MM.1S (cell line): ENCODE data around the gene ZNF835.

Experiments used
- DNase-seq: peaks from one replicate; pipeline ENCODE4 v3.0.0-alpha.2; 2015
- H2AFZ ChIP-seq: fragments of 300-600 bp; sonication (generic); 2 replicates; pipeline ENCODE4 v1.6.0; 2016; ENCODE audit warnings: antibody characterized with exemption, low read length
- H3F3A ChIP-seq: fragments of 300-600 bp; sonication (generic); 2 replicates; pipeline ENCODE4 v1.6.1; 2016; ENCODE audit warnings: mild to moderate bottlenecking, antibody characterized with exemption, low read length, moderate library complexity, mixed read lengths; ENCODE audit not compliant: insufficient read depth
- H3K27ac ChIP-seq: fragments of 300-600 bp; sonication (generic); 2 replicates; pipeline ENCODE4 v1.5.1; 2016; ENCODE audit warnings: mild to moderate bottlenecking, low read length
- H3K27me3 ChIP-seq: fragments of 300-600 bp; sonication (generic); replicated peaks from 2 replicates; pipeline ENCODE4 v1.6.0; 2016; ENCODE audit warnings: low read length; ENCODE audit not compliant: insufficient read depth
- H3K36me3 ChIP-seq: fragments of 300-600 bp; sonication (generic); replicated peaks from 2 replicates; pipeline ENCODE4 v1.6.1; 2016; ENCODE audit warnings: mild to moderate bottlenecking, low read length, mixed read lengths; ENCODE audit not compliant: insufficient read depth
- H3K4me1 ChIP-seq: fragments of 300-600 bp; sonication (generic); 2 replicates; pipeline ENCODE4 v1.6.1; 2016; ENCODE audit warnings: low read length, mixed read lengths
- H3K4me2 ChIP-seq: fragments of 300-600 bp; sonication (generic); 2 replicates; pipeline ENCODE4 v1.6.0; 2016; ENCODE audit warnings: low read depth, low read length
- H3K4me3 ChIP-seq: fragments of 300-600 bp; sonication (generic); 2 replicates; pipeline ENCODE4 v1.5.1; 2016; ENCODE audit warnings: low read length, mixed read lengths
- H3K79me2 ChIP-seq: fragments of 300-600 bp; sonication (generic); 2 replicates; pipeline ENCODE4 v1.6.1; 2016; ENCODE audit warnings: mixed run types, low read length, mixed read lengths
- H3K9ac ChIP-seq: fragments of 300-600 bp; sonication (generic); 2 replicates; pipeline ENCODE4 v1.6.1; 2016; ENCODE audit warnings: low read length, mixed read lengths
- H3K9me2 ChIP-seq: fragments of 300-600 bp; sonication (generic); replicated peaks from 2 replicates; pipeline ENCODE4 v1.6.1; 2016; ENCODE audit warnings: mild to moderate bottlenecking, low read length, mixed read lengths; ENCODE audit not compliant: insufficient read depth
- H3K9me3 ChIP-seq: fragments of 300-600 bp; sonication (generic); replicated peaks from 2 replicates; pipeline ENCODE4 v1.6.1; 2016; ENCODE audit warnings: mild to moderate bottlenecking, low read length, mixed read lengths; ENCODE audit not compliant: insufficient read depth
- H4K20me1 ChIP-seq: fragments of 300-600 bp; sonication (generic); 2 replicates; pipeline ENCODE4 v1.6.1; 2016; ENCODE audit warnings: mild to moderate bottlenecking, low read length, moderate library complexity, mixed read lengths; ENCODE audit not compliant: insufficient read depth
- EZH2 ChIP-seq: fragments of 300-600 bp; sonication (generic); optimal IDR thresholded peaks from 2 replicates; pipeline ENCODE3; 2017; ENCODE audit warnings: low read depth, mild to moderate bottlenecking, antibody characterized with exemption, low read length, mixed read lengths
- EZH2phosphoT487 ChIP-seq: fragments of 300-600 bp; sonication (generic); IDR thresholded peaks from 2 replicates; pipeline ENCODE4 v1.6.1; 2018; ENCODE audit warnings: antibody characterized with exemption, low read length
- TF ChIP-seq, protein P1 (sequence below): fragments of 300-600 bp; sonication (generic); IDR thresholded peaks from 2 replicates; pipeline ENCODE4 v1.5.1; 2016; ENCODE audit warnings: antibody characterized with exemption, low read length, mixed read lengths

ZNF835 gene

DNA sequence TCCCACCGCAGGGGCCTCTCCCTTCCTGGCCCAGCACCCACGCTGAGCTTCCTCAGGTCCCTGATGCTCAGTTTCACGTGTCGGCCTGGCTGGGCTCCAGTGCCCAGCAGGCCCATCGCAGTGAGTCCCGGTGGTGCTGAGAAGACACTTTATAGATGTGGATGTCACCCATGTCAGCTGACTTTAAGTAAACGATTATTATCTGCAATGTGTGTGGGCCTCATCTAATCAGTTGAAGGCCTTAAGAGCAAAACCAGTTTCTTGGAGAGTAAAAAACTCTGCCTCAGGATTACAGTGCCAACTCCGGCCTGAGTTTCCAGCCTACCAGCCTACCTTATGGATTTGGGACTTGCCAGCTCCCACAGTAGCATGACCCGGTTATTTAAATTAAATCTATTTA is 45.8 kb downstream of the ZNF835 start:
- Histone ChIP-seq H3K4me2 (no peak overlapping the region), H3K4me1 (no peaks in the 10 kb centered on the region), H3K36me3 (no peaks in the 10 kb centered on the region; the same call in 1 of the 2 replicates), H3K79me2 (no peaks in the 10 kb centered on the region), H2AFZ (no peak overlapping the region), H3K27me3 (no peaks in the 10 kb centered on the region), H3K9me3 (no peaks in the 10 kb centered on the region), H3K27ac (no peak overlapping the region), H4K20me1 (no peaks in the 10 kb centered on the region), H3K4me3 (no peak overlapping the region), H3K9me2 (no peaks in the 10 kb centered on the region), H3K9ac (no peak overlapping the region), H3F3A (no peaks in the 10 kb centered on the region)
- TF ChIP-seq, protein P1, sequence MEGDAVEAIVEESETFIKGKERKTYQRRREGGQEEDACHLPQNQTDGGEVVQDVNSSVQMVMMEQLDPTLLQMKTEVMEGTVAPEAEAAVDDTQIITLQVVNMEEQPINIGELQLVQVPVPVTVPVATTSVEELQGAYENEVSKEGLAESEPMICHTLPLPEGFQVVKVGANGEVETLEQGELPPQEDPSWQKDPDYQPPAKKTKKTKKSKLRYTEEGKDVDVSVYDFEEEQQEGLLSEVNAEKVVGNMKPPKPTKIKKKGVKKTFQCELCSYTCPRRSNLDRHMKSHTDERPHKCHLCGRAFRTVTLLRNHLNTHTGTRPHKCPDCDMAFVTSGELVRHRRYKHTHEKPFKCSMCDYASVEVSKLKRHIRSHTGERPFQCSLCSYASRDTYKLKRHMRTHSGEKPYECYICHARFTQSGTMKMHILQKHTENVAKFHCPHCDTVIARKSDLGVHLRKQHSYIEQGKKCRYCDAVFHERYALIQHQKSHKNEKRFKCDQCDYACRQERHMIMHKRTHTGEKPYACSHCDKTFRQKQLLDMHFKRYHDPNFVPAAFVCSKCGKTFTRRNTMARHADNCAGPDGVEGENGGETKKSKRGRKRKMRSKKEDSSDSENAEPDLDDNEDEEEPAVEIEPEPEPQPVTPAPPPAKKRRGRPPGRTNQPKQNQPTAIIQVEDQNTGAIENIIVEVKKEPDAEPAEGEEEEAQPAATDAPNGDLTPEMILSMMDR: no peak
- TF ChIP-seq EZH2 (no peak), EZH2phosphoT487 (no peak)
- DNase-seq: no peak

DNA sequence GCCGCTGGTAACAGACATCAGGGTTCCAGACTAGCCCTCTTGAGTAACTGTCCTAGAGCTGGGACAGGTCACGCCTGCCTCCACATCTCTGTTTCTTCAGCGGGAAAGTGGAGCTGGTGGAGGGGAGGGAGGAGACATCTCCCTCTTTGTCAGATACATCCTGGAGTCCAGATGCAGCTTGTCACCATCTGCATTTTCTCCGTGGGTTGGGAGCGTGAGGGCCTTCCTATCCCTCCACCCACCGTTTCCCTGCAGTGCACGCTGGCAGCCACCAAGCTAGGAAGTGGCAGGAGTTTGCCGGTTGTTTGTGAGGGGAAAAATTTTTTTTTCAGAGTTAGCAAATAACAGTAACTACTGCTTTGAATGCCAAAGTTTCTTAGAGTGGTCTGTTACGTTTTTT is 48.6 kb downstream of the ZNF835 start:
- Histone ChIP-seq H3K4me3 (no peak overlapping the region), H3K27me3 (no peaks in the 10 kb centered on the region), H3K9me3 (no peaks in the 10 kb centered on the region)

DNA sequence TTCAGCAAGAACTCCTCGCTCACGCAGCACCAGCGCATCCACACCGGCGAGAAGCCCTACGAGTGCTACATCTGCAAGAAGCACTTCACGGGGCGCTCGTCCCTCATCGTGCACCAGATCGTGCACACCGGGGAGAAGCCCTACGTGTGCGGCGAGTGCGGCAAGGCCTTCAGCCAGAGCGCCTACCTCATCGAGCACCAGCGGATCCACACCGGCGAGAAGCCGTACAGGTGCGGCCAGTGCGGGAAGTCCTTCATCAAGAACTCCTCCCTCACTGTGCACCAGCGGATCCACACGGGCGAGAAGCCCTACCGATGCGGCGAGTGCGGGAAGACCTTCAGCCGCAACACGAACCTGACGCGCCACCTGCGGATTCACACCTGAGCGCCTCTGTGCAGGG is 49.2 kb downstream of the ZNF835 start:
- H3K9me2 ChIP-seq: no peaks in the 10 kb centered on the region
- H3K27me3 ChIP-seq: no peaks in the 10 kb centered on the region
- no peak overlapping the region for H2AFZ ChIP-seq
- H3K36me3 ChIP-seq: no peaks in the 10 kb centered on the region; the same call in 1 of the 2 replicates
- no peaks in the 10 kb centered on the region for H4K20me1 ChIP-seq
- no peak overlapping the region for H3K4me2 ChIP-seq
- H3K4me1 ChIP-seq: no peaks in the 10 kb centered on the region
- H3K9me3 ChIP-seq: no peaks in the 10 kb centered on the region
- no peak overlapping the region for H3K27ac ChIP-seq
- no peaks in the 10 kb centered on the region for H3K79me2 ChIP-seq
- TF ChIP-seq EZH2: no peak
- TF ChIP-seq, protein P1: no peak
- H3F3A ChIP-seq: no peaks in the 10 kb centered on the region
- H3K9ac ChIP-seq: no peak overlapping the region
- no peak for DNase-seq
- H3K4me3 ChIP-seq: no peak overlapping the region

More for the DNA sequence above, 48.6 kb downstream of the ZNF835 start:
- Histone ChIP-seq H3K36me3 (no peaks in the 10 kb centered on the region; the same call in 1 of the 2 replicates), H3K4me2 (no peak overlapping the region), H3K9ac (no peak overlapping the region), H3F3A (no peaks in the 10 kb centered on the region), H3K27ac (no peak overlapping the region), H4K20me1 (no peaks in the 10 kb centered on the region), H3K4me1 (no peaks in the 10 kb centered on the region), H3K9me2 (no peaks in the 10 kb centered on the region), H2AFZ (no peak overlapping the region), H3K79me2 (no peaks in the 10 kb centered on the region)
- DNase-seq: no peak
- TF ChIP-seq, protein P1: no peak
- TF ChIP-seq EZH2phosphoT487 (no peak), EZH2 (no peak)
